Osteocyte (in vitro differentiated cells): ENCODE data around the gene RBM4. TPM values are rescaled to one million over a fixed set of nuclear protein-coding genes. Genes with fewer than 3 reads are reported as not detected.

Source experiments
- DNase-seq: peaks from one replicate; pipeline ENCODE4 v3.0.0; 2021; ENCODE audit warnings: mixed read lengths; ENCODE audit not compliant: unreplicated experiment; ENCODE audit errors: extremely low spot score
- H3K27ac Mint-ChIP-seq: one replicate; pipeline ENCODE4 v1.8.0; 2021; ENCODE audit warnings: mild to moderate bottlenecking, mixed read lengths; ENCODE audit not compliant: unreplicated experiment
- H3K27me3 Mint-ChIP-seq: one replicate; pipeline ENCODE4 v1.8.0; 2021; ENCODE audit warnings: mixed read lengths; ENCODE audit not compliant: unreplicated experiment
- H3K36me3 Mint-ChIP-seq: one replicate; pipeline ENCODE4 v1.8.0; 2021; ENCODE audit warnings: mixed read lengths; ENCODE audit not compliant: unreplicated experiment
- H3K4me1 Mint-ChIP-seq: one replicate; pipeline ENCODE4 v1.8.0; 2021; ENCODE audit warnings: mixed read lengths; ENCODE audit not compliant: unreplicated experiment
- H3K4me3 Mint-ChIP-seq: one replicate; pipeline ENCODE4 v1.8.0; 2021; ENCODE audit warnings: mild to moderate bottlenecking, moderate library complexity, mixed read lengths; ENCODE audit not compliant: unreplicated experiment
- H3K9me3 Mint-ChIP-seq: one replicate; pipeline ENCODE4 v1.8.0; 2021; ENCODE audit warnings: mixed read lengths; ENCODE audit not compliant: unreplicated experiment
- total RNA-seq: library from RNA; stranded (reverse); gene quantifications from 2 replicates; pipeline ENCODE4 v1.2.1, GENCODE V29; 2021
- TF ChIP-seq, protein P1 (sequence below): fragments of 200-600 bp; sonication (generic); IDR thresholded peaks from 2 replicates; pipeline ENCODE4 v1.5.0; 2021; ENCODE audit warnings: antibody characterized with exemption, mild to moderate bottlenecking, moderate library complexity

The RBM4 gene
- total RNA-seq, 1 donor from 2014 or later: 158 TPM

DNA sequence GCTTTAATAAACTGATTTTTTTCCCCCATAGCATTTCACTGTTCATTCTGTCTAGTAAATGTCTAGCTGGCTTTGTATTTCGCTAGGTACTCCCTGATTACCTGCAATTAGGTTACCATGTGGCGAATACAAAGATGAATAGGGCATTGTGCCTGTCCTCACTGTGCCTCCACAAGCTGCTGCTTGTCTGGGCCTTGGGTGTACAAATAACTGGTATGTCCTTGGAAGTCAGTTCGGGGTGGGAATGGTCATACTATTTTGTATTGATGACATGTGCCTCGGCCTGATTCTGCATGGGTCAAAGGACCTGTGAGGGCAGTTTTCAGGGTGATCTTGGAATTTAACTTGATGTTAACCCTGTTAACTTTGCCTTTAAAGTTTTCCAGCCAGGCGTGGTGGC, 11.4 kb downstream of the RBM4 start:
- Mint-ChIP-seq H3K27me3 (no peaks in the 10 kb centered on the region), H3K4me3 (no peak overlapping the region), H3K36me3 (peaks cover 43% of the 10 kb centered on the region), H3K4me1 (peaks cover 12% of the 10 kb centered on the region), H3K27ac (no peak overlapping the region), H3K9me3 (no peaks in the 10 kb centered on the region)
- DNase-seq: no peak
- TF ChIP-seq, protein P1, sequence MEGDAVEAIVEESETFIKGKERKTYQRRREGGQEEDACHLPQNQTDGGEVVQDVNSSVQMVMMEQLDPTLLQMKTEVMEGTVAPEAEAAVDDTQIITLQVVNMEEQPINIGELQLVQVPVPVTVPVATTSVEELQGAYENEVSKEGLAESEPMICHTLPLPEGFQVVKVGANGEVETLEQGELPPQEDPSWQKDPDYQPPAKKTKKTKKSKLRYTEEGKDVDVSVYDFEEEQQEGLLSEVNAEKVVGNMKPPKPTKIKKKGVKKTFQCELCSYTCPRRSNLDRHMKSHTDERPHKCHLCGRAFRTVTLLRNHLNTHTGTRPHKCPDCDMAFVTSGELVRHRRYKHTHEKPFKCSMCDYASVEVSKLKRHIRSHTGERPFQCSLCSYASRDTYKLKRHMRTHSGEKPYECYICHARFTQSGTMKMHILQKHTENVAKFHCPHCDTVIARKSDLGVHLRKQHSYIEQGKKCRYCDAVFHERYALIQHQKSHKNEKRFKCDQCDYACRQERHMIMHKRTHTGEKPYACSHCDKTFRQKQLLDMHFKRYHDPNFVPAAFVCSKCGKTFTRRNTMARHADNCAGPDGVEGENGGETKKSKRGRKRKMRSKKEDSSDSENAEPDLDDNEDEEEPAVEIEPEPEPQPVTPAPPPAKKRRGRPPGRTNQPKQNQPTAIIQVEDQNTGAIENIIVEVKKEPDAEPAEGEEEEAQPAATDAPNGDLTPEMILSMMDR: no peak

DNA sequence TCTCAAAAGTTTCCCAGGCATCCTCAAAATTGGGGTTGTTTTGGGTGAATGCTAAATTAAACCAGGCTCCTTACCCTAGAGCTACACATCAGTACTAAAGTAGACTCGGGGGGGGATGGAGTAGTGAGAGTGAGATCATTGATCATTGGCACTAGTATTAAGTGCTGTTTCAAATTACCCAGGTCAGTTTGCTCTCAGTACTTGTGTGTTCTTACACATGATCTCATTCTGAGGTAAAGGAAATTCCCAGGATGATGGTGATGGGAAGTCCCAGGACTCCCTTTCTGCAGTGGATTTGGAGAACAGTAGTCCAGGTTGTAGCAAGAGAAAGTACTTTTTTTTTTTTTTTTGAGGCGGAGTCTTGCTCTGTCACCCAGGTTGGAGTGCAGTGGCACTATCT, 12.5 kb downstream of the RBM4 start:
- Mint-ChIP-seq H3K27ac (no peak overlapping the region), H3K27me3 (no peaks in the 10 kb centered on the region), H3K9me3 (no peaks in the 10 kb centered on the region), H3K4me1 (peaks cover 3% of the 10 kb centered on the region), H3K4me3 (no peak overlapping the region), H3K36me3 (peaks cover 36% of the 10 kb centered on the region)
- TF ChIP-seq, protein P1: no peak
- no peak for DNase-seq

DNA sequence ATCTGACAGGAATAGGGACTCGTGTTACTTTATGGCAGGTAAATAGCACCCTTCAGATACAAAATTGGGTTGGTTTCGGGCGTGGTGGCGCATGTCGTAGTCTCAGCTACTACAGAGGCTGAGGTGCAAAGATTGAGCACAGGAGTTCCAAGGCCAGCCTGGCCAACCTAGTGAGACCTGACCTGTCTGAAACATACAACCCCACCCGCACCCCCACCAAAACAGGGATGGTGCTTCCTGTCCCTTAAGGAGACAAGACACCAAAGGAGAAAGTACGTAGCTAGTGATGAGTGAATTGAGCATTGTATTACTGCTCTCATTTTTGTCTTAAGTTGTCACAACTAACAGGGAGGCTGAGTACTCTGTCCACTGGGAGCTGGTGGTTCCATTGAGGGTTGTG, 14.1 kb downstream of the RBM4 start:
- H3K27ac Mint-ChIP-seq: no peak overlapping the region
- peaks cover 21% of the 10 kb centered on the region for H3K36me3 Mint-ChIP-seq
- no peak overlapping the region for H3K4me3 Mint-ChIP-seq
- TF ChIP-seq, protein P1: no peak
- DNase-seq: no peak
- H3K27me3 Mint-ChIP-seq: no peaks in the 10 kb centered on the region
- peaks cover under 1% of the 10 kb centered on the region for H3K4me1 Mint-ChIP-seq
- H3K9me3 Mint-ChIP-seq: no peaks in the 10 kb centered on the region

DNA sequence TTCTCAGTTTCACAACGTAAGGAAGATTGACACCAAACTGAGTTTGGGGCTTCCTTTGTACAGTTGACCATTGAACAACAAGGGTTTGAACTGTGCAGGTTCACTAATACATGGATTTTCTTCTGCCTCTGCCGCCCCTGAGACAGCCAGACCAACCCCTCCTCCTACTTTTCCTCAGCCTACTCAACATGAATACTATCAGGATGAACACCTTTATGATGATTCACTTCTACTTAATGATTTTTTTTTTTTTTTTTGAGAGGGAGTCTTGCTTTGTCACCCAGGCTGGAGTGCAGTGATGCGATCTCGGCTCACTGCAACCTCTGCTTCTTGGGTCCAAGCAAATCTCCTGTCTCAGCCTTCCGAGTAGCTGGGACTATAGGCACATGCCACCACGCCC, 14.6 kb downstream of the RBM4 start:
- TF ChIP-seq, protein P1: no peak
- H3K27me3 Mint-ChIP-seq: no peaks in the 10 kb centered on the region
- no peak overlapping the region for H3K4me3 Mint-ChIP-seq
- H3K36me3 Mint-ChIP-seq: peaks cover 20% of the 10 kb centered on the region
- H3K9me3 Mint-ChIP-seq: no peaks in the 10 kb centered on the region
- no peaks in the 10 kb centered on the region for H3K4me1 Mint-ChIP-seq
- H3K27ac Mint-ChIP-seq: no peak overlapping the region
- DNase-seq: no peak

DNA sequence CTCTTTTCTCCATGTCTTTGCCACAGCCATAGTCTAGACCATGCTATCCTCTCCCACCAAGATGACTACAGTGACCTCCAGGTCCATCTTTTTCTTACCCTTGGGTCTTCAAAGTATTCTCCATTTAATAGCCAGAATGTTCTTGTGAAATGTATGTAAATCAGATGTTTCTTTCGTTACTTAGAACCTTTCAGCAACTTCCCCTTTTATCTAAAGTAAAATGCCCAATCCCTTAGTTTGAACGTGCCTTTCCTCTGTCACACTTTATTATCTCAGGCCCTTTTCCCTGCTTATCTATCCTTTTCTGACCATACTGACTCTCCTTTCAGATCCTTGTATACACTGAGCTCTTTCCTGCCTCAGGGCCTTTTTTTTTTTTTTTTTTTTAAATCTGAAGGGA, 21.3 kb downstream of the RBM4 start:
- no peak overlapping the region for H3K4me3 Mint-ChIP-seq
- no peaks in the 10 kb centered on the region for H3K9me3 Mint-ChIP-seq
- H3K36me3 Mint-ChIP-seq: peaks cover 16% of the 10 kb centered on the region
- TF ChIP-seq, protein P1: no peak
- DNase-seq: no peak
- no peak overlapping the region for H3K27ac Mint-ChIP-seq
- no peaks in the 10 kb centered on the region for H3K4me1 Mint-ChIP-seq
- no peaks in the 10 kb centered on the region for H3K27me3 Mint-ChIP-seq
